H4 (cell line): ENCODE data around the gene SVEP1. TPM values are rescaled to one million over a fixed set of nuclear protein-coding genes. Genes with fewer than 3 reads are reported as not detected.
"Not testable (repeated sequence)": the region's sequence is repeated elsewhere in the genome, so short reads cannot be mapped to it uniquely, and the experiment has no call there.

Source experiments
- DNase-seq: peaks from one replicate; pipeline ENCODE4 v3.0.0-alpha.2; 2015; ENCODE audit warnings: low spot score
- total RNA-seq: library from RNA; depleted of rRNA; stranded (reverse); fragments of >200 nt; shearing (Covaris generic); gene quantifications from 2 replicates; pipeline ENCODE4 v1.2.3, GENCODE V29; 2014

SVEP1 gene
- total RNA-seq, 1 experiment from 2014 or later, result 0.41 TPM

GRCh38 chr9:110370315-110370714, 209.2 kb downstream of the SVEP1 start:
- no peak for DNase-seq

GRCh38 chr9:110364451-110364850, 215.1 kb downstream of the SVEP1 start:
- DNase-seq, result no peak

GRCh38 chr9:110358992-110359391, 220.5 kb downstream of the SVEP1 start:
- DNase-seq, result not testable (repeated sequence)

GRCh38 chr9:110357505-110357904, 222.0 kb downstream of the SVEP1 start:
- no peak for DNase-seq

- DNase-seq, result no peak
These were observed 222.7 kb downstream of the SVEP1 start for GRCh38 chr9:110356639-110357395.

- DNase-seq, result no peak
These were observed 223.6 kb downstream of the SVEP1 start for GRCh38 chr9:110355911-110356310.

GRCh38 chr9:110351009-110351467, 228.5 kb downstream of the SVEP1 start:
- peak; percentile 60 for DNase-seq

GRCh38 chr9:110346325-110346724, 233.2 kb downstream of the SVEP1 start:
- no peak for DNase-seq

- DNase-seq, result no peak
These were observed 234.7 kb downstream of the SVEP1 start for GRCh38 chr9:110344821-110345220.

- DNase-seq, result no peak
These were observed 236.0 kb downstream of the SVEP1 start for GRCh38 chr9:110343551-110343950.

- DNase-seq, result peak; percentile 17
These were observed 239.2 kb downstream of the SVEP1 start for GRCh38 chr9:110340306-110340705.

GRCh38 chr9:110338143-110338542, 241.4 kb downstream of the SVEP1 start:
- DNase-seq, result no peak

- DNase-seq, result peak; percentile 5
These were observed 241.8 kb downstream of the SVEP1 start, which contains the start of gene TXNDC8 for GRCh38 chr9:110337727-110338126. Gene TXNDC8, minus strand, starts transcription at chr9:110337863.

- DNase-seq, result no peak
These were observed 243.2 kb downstream of the SVEP1 start for GRCh38 chr9:110336363-110336762.

GRCh38 chr9:110334871-110335270, 244.7 kb downstream of the SVEP1 start:
- DNase-seq, result no peak

- DNase-seq, result no peak
These were observed 245.4 kb downstream of the SVEP1 start for GRCh38 chr9:110334183-110334582.

- no peak for DNase-seq
These were observed 246.8 kb downstream of the SVEP1 start for GRCh38 chr9:110332766-110333165.

GRCh38 chr9:110330484-110331105, 248.9 kb downstream of the SVEP1 start:
- DNase-seq, result no peak

GRCh38 chr9:110329639-110330230, 249.8 kb downstream of the SVEP1 start:
- DNase-seq, result no peak

GRCh38 chr9:110328763-110329162, 250.8 kb downstream of the SVEP1 start:
- DNase-seq, result no peak

GRCh38 chr9:110327716-110328115, 251.8 kb downstream of the SVEP1 start:
- DNase-seq, result no peak

GRCh38 chr9:110323818-110324217, 255.7 kb downstream of the SVEP1 start:
- DNase-seq, result no peak
